ENCODE results near the gene GABRQ.

GABRQ gene

GRCh38 chrX:152637649-152638442 is at the start of gene GABRQ:
Gene GABRQ (plus strand): TSS chrX:152637895. CDS start chrX:152638203, 308 bp downstream.
- no peak for DNase-seq (ENCODE audit: low read depth in 2 of 2, low spot score in 1 of 2)

GRCh38 chrX:152588206-152588605 is 49.5 kb upstream of the GABRQ start:
- no peak for DNase-seq (ENCODE audit: low read depth in 2 of 2, low spot score in 1 of 2)

- DNase-seq (ENCODE audit: low read depth in 2 of 2, low spot score in 1 of 2), result no peak
These were observed 36.7 kb upstream of the GABRQ start for GRCh38 chrX:152600853-152601633.

GRCh38 chrX:152601848-152602616 is 35.7 kb upstream of the GABRQ start:
- no peak for DNase-seq (ENCODE audit: low read depth in 2 of 2, low spot score in 1 of 2)

DNA sequence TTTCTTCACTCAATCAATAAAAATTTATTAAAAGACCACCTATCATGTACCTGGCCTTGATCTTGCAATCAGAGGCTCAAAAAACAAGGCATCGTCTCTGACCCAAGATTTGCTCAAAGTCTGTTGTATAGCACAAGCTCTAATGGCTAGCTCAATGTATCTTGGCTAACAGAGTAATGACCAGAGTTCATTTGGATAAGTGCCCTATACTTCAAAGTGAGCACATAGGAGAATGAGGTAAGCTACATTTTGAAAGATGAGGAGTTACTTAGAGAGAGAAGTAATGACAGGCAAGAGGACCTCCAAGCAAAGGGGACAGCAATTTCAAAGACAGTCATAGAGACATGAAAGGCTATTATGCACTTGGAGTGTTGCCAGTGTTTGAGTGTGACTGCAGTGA is 22.9 kb upstream of the GABRQ start:
- no peak for DNase-seq (ENCODE audit: low read depth in 2 of 2, low spot score in 1 of 2)

GRCh38 chrX:152619897-152620296 is 17.8 kb upstream of the GABRQ start:
- DNase-seq (ENCODE audit: low read depth in 2 of 2, low spot score in 1 of 2), result no peak

DNA sequence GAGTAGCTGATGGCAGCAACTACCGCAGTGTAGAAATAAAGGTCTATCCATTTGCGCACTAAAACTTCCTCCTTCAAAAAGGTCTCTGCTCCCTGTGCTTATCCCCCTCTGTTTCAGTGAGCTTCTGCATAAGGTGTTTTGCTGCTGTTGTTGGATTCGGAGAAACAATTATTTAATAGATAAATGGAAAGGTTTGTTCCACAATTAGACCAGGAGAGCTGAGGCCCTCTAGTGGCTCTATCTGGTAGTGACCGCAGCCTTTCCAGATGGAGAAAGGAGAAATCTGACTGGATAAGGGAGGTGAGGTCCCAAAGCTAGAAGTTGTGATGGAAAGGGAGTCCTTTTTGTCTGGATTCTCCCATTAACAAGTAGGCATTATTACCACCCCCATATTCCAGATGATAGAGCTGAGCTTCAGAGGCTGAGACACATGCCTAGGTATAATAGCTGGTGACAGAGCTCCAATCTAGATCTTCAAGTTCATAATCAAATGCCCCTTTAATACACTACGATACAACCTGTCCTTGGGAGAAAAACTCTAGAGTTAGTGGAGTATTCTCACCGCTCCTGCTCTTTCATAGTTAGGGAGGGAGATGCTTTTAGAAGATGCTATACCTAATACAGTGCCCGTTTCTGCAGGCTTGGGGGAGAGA is 5.1 kb upstream of the GABRQ start:
- DNase-seq (ENCODE audit: low read depth in 2 of 2, low spot score in 1 of 2), result no peak

DNA sequence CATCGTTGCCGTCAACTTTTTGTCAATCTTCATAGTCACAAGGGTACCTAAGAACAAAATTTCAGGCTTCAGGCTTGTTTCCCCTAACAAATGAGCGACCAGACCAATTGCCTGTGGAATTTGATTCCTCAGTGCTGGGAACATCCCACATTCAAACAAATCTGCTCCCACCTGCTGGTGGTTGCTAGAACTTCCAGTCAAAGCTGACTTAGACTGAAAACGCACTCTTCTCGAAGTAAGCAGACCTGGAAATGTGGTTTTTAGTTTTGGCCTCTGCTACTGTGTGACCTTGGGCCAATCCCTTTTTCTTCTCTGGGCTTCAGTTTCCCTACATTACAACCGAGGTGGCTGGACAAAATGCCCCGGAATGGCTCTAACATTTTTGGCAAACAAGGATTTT is 1.8 kb upstream of the GABRQ start:
- DNase-seq (ENCODE audit: low read depth in 2 of 2, low spot score in 1 of 2), result no peak

DNA sequence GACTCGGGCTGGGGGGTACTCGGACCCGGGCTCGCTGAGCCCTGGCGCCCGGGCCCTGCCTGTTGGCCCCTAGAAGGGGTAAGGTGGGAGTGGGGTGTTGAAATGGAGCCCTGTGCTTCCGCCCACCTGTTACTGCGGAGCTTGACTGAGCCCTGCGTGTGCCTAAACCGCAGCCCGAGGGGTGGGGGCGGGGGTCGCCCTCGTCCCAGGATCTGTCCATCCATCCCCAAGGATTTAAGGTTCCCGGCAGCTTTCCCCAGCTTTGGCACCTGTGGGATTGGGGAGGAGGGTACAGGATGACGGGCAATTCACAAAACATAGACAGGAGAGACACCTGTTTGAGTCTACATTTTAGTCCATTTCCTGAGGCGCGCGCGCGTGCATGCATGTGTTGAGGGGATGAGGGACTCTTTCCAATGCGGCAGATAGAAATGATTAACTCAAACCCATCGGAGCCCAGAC is 779 bp downstream of the GABRQ start:
- no peak for DNase-seq (ENCODE audit: low read depth in 2 of 2, low spot score in 1 of 2)

- DNase-seq (ENCODE audit: low read depth in 2 of 2, low spot score in 1 of 2), result no peak
These were observed 1.7 kb downstream of the GABRQ start for GRCh38 chrX:152639426-152639825.

DNA sequence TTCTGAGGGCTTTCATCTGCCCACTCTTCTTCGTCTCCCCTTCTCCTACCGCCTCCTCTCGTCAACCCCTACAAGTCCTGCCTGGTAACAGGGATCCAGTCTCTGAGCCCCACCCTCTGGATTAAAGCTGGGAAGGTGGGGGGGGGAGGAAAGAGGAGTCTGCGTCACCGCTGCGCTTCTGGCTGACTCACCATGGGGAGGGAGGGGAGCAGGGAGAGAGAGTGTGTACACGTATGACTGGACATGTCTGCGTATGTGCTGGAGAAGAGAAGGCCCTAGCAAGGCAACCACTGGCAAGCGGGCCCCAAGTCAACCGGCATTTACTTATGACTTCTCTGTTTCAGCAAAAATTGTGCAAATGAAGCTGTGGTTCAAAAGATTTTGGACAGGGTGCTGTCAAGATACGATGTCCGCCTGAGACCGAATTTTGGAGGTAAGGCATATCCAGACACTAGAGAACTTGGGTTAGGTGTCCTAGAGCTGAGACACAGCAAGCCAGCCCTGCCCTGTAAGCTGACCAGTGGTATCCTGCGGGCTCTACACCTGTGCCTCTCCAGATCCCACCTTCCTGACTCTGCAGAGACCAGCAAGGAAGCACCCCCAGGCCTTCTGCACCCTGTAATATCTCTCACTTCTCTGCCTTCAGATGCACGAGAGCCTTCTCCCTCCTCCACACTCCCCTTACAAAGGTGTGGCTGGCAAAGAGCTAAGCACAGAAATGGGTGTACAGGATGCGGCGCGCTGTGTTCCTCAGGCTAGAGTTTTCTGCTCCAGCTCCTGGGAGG is 2.5 kb downstream of the GABRQ start:
- DNase-seq (ENCODE audit: low read depth in 2 of 2, low spot score in 1 of 2), result no peak

GRCh38 chrX:152641256-152641875 is 3.7 kb downstream of the GABRQ start:
- no peak for DNase-seq (ENCODE audit: low read depth in 2 of 2, low spot score in 1 of 2)

GRCh38 chrX:152641996-152642395 is 4.3 kb downstream of the GABRQ start:
- no peak for DNase-seq (ENCODE audit: low read depth in 2 of 2, low spot score in 1 of 2)

GRCh38 chrX:152642931-152643564 is 5.4 kb downstream of the GABRQ start:
- no peak for DNase-seq (ENCODE audit: low read depth in 2 of 2, low spot score in 1 of 2)

- DNase-seq (ENCODE audit: low read depth in 2 of 2, low spot score in 1 of 2), result no peak
These were observed 9.3 kb downstream of the GABRQ start for GRCh38 chrX:152646961-152647360.

DNA sequence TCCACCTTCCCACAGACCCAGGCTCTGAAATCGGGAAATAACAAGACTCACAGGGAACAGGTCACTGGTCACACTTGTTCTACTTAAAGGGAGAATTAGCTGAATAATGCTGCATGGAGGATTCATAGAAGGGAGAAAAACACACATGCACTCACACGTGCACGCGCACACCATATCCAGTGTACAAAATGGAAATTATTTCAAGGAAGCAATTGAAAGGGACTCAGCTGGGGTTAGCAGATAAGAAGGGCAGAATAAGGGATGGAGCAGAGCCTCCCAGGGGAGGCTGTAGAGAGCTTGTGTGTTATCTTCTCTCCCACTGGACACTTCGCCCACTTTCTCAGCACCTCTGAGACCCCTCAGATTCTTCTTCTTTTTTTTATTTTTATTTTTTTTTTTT is 10.3 kb downstream of the GABRQ start:
- DNase-seq (ENCODE audit: low read depth in 2 of 2, low spot score in 1 of 2), result no peak

DNA sequence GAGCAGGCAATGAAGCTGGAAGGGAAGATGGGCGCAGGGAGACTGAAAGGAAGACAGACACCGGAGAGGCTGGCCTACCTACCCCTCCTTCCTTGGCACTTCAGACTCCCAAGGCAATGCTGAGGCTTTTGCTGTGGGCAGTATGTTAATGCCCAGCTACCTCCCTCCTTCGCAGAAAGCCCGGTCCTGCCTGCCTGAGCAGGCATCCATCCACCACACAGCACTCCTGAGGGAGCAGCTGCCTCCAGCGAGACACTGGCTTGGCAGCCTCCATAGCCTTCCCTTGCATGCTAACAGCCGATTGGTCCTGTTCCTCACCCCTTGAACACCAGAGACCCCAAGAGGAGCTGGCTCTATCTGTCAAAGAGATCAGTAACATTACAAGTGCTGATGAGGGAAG is 14.4 kb downstream of the GABRQ start:
- no peak for DNase-seq (ENCODE audit: low read depth in 2 of 2, low spot score in 1 of 2)

DNA sequence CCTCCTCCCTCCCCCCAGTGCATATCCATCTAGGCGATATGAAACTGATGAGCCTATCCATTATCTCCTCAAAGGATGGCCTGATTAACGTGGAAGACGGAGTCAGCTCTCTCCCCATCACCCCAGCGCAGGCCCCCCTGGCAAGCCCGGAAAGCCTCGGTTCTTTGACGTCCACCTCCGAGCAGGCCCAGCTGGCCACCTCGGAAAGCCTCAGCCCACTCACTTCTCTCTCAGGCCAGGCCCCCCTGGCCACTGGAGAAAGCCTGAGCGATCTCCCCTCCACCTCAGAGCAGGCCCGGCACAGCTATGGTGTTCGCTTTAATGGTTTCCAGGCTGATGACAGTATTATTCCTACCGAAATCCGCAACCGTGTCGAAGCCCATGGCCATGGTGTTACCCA is 14.8 kb downstream of the GABRQ start:
- DNase-seq (ENCODE audit: low read depth in 2 of 2, low spot score in 1 of 2), result no peak

- DNase-seq (ENCODE audit: low read depth in 2 of 2, low spot score in 1 of 2), result no peak
These were observed 18.4 kb downstream of the GABRQ start for GRCh38 chrX:152656087-152656486.

Data from stimulated activated CD8-positive, alpha-beta memory T cell treated with anti-CD3 and anti-CD28 coated beads, Interleukin-4, amount 100 ng/mL, for 4 hours (primary cell).